Measurements from ENCODE around the gene ST6GAL2.

The ST6GAL2 gene

DNA sequence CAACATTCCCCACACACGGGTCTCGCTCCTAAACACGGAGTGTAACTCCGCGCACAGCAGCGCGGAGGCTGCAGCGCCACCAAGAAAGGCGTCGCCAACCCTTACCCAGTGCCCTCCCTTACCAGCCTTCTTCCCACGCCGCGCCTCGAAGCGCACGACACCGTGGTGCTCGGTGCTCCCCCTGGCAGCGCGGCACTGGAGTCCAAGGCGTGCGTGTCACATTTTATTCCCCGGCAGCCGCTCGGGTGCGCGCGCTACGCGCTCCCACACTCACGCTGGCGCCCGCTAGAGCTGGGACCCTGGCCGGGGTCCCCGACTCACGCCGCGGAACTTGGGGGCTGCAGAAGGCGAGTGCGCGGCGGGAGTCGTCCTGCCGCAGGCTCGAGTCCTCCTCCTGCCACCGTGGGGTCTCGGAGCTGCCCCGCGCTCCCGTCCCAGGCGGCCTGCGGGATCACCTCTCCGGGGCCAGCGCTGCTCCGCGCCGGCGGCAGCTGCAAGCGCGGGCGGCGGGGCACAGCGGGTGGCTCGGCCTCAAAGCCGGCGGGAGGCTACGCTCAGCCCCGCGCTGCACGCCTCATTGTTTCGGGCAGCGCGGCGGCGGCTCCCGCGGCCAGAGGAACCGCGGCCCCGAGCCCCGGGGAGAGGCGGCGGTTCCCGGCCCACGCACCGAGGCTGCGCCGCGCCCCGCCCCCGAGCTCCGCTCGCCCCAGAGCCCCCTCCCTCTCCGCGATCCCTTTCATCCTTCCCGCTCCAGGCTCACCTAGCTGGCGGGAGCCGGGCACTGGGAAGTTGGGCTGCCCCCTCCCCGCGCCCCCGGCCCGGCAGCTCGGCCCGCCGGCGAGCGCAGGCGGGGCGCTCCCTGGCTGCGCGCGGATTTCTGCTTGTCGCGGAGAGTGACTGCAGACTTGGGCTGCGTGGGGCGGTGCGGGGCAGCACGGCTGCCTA is at the start of gene ST6GAL2:
Gene ST6GAL2 (minus strand): TSS at position 197 of the 945 bp plus-strand sequence. CDS start 42,190 bp downstream, outside the sequence.
- DNase-seq: no peak

GRCh38 chr2:106932644-106933043 is 46.7 kb upstream of the ST6GAL2 start:
- DNase-seq: no peak

- no peak for DNase-seq
Measured at GRCh38 chr2:106931717-106932335, 45.9 kb upstream of the ST6GAL2 start.

DNA sequence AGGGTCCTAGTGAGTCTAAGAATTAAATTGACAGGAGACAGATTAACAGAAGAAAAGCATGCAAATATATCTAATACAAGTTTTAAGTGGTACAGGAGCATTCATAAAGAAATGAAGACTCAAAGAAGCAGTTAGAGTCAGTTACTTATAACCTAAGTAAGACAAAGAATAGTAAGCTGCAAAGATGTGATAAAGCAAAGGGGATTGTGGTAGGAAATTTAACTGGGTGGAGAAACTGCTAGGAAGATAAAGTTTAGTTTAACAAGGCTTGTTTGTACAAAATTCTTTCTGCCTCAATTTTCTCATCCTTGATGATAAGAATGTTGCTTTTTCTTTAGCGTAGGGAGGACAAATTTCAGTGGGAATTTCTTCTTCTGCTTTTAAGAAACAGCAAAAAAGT is 35.5 kb upstream of the ST6GAL2 start:
- no peak for DNase-seq

GRCh38 chr2:106919012-106919411 is 33.0 kb upstream of the ST6GAL2 start:
- no peak for DNase-seq

DNA sequence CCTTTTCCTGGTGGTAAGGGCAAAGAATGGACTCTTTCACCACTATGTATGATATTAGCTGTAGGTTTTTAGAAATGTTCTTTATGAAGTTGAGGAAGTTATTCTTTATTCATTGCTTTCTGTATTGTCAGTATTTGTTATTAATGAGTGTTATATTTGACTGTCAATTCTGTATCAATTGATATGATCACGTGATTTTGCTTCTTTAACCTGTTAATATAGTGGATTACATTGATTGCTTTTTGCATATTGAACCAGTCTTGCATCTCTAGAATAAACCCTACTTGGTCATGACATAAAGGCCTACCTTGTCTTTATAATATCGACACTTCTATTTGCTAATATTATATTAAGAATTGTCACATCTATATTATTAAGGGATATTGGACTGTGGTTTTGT is 18.3 kb upstream of the ST6GAL2 start:
- DNase-seq: no peak

DNA sequence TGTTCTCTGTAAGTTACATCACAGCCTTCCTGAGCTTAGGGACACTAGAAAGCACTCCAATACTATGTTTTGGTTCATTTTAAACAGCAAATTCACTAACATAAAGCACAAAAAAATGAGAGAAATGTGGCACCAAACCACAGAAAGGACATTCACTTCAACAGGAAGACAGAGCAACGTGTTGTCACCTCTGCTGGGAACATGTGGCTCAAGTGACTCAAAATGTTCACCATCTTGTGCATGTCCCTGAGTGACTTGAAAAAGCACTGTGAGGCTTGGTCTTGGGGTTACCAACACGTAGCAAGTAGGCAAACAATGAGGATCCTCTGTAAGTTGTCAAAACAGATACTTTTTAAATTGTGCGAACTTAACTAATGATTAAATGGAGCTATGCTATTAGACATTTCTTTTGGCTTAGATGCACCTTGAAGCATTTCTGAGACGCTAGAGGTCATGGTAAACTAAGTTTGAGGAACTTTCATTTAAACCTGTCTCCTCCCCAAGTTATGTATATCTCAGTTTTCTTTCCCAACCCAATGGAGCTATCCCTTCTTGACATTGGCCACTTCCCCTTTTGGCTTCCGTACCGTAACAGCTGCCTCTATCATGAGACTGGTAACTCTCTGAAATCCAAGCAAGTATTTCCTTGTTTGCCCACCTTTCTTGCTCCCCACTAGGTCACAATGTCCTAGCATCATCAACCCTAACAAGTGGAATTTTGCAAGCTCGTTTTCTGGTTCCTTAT is 14.0 kb upstream of the ST6GAL2 start:
- DNase-seq: no peak

DNA sequence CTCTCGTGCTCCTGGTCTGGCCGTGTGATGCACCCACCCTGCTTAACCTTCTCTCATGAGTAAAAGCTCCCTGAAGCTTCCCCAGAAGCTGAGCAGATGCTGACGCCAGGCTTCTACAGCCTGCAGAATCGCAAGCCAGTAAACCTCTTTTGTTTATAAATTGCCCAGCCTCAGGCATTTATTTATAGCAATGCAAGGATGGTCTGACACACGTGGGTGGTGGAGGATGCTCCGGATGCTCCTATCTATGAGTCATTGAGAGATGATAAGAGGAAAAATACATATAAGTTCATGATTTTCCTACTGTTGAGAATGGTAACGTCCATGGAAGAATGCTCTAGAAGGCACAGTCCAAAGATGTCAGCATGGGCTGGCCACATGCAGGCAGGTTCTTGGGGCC is 8.6 kb upstream of the ST6GAL2 start:
- DNase-seq: no peak

- DNase-seq: no peak
Measured at GRCh38 chr2:106892048-106892447, 6.1 kb upstream of the ST6GAL2 start.

DNA sequence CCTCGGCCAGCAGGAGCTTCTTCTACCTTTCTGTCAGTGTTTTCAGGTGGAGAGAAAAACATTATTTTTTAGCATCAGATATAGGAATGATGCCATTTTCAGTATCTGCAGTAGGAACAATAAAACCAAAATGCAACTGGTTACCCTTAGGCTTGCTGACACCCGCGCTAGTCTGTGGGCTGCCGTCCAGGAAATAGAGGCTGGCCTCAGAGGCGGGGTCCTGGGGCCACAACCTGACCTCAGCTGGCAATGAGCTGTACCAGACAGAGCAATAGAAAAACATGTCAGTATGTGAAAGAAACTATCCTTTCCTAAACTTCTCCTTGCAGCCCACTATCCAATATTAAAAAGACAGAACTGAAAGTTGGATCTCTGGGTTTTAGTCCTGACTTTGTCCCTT is 4.6 kb upstream of the ST6GAL2 start:
- DNase-seq: no peak

GRCh38 chr2:106886916-106887758 is 1.2 kb upstream of the ST6GAL2 start:
- DNase-seq: no peak

GRCh38 chr2:106885329-106885728 is 638 bp downstream of the ST6GAL2 start:
- DNase-seq: no peak

DNA sequence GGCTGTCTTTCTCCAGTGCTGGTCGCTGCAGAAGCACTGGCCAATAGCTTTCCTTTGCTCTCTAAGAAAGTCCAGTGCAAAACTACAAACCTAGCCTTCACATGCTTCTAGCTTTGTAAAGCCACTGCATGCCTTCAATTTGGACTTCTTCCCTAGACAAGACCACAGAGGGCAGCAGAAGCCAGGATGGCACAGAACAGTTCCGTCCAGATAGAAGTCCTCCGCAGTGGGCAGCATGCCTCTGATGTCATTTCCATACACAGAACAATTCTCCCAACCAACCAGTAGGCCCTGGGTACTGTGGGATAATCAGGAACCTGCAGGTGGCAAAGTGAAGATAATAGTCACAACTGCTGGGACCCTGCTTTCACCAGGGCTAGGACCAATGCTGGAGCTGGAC is 3.3 kb downstream of the ST6GAL2 start:
- DNase-seq: no peak

- DNase-seq: no peak
Measured at GRCh38 chr2:106878206-106878605, 7.8 kb downstream of the ST6GAL2 start.

- no peak for DNase-seq
Measured at GRCh38 chr2:106876699-106877098, 9.3 kb downstream of the ST6GAL2 start.

GRCh38 chr2:106869512-106870275 is 16.3 kb downstream of the ST6GAL2 start:
- no peak for DNase-seq

GRCh38 chr2:106868275-106868674 is 17.7 kb downstream of the ST6GAL2 start:
- DNase-seq: no peak

DNA sequence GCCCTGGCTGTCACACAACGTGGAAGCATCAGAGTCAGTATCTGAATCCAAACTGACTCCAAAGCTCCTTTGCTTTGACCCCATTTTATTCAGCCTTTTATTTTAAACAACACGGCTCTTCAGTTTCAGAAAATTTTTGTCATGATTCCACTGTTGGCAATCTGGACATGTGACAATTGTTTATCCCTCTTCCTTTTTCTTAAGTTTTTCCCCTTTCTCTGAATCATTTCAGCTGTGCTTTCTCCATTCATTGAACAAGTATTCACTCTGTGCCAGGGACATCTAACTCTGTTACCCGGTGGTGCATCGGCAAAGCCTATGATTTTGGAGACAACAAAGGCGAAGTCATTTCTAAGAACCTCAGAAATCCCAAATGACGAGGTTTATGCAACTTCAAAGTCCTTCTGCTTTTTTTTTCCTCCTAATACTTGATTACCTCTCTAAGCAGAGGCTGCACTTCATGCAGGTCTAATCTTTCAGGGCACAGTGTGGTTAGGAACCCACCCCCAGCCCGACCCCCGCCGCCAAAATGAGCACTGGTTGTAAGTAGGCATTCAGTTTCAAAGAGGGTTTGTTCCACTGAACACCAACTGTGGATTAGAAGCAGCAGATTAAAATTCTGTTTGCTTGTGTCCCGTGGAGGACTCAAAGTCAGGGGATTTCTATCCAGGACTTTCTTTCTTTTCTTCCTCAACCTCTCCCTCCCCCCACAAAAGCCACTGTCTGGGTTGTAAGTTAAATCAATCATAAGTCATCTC is 18.6 kb downstream of the ST6GAL2 start:
- no peak for DNase-seq

- no peak for DNase-seq
Measured at GRCh38 chr2:106866641-106867040, 19.3 kb downstream of the ST6GAL2 start.

DNA sequence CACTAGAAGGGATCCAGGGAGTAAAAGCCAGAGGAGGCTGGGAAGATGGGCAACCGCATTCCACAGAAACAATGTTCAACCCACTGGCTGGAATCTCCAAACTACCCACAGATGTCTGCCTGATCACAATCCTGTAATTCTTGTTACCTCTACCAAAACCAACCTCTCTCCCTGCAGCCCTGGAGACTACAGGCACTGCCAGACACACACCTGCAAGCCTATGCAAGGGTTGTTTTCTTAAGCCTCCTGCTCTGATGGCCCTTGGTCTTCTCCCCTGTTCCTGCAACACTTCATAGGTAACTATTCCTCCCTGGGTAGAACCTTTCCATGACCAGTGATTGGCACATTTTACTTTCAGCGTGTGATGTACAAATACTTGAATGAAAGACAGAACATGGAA is 21.9 kb downstream of the ST6GAL2 start:
- no peak for DNase-seq

DNA sequence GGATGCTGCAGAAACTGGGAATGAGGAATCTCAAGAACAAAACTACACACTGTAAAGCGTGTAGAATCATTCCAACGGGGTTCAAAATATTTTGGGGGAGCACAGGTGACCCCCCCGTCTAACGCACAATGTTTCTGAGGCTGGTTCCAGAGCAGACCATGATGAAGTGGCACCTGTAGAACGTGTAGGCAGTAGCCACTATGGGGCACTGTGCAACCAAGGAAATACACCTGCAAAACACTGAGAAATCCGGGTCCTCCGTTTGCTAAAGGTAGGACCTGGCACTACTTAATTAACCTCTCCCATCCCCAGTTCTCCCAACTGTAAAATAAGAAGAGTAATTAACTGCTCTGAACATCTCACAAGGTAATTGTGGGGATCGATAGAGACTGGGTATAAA is 22.6 kb downstream of the ST6GAL2 start:
- no peak for DNase-seq
